Activated T-helper 2 cell treated with anti-CD3 and anti-CD28 coated beads, Interferon-gamma antibody, Interleukin-2, Interleukin-4, amounts not matched to agents 10 μg/mL and 5 μg/mL and 100 μg/mL, durations not matched to agents 14 hours and 24 hours and 36 hours (primary cell): ENCODE data around the gene ABCC2. TPM values are rescaled to one million over a fixed set of nuclear protein-coding genes. Genes with fewer than 3 reads are reported as not detected.

Experiments used
- DNase-seq: peaks from one replicate; pipeline ENCODE4 v3.0.0; 2021; ENCODE audit warnings: low spot score
- H3K27ac Mint-ChIP-seq: one replicate; pipeline ENCODE4 v1.8.0; 2021; ENCODE audit warnings: mixed read lengths
- H3K27me3 Mint-ChIP-seq: one replicate; pipeline ENCODE4 v1.8.0; 2021; ENCODE audit warnings: low read depth, mixed read lengths
- H3K36me3 Mint-ChIP-seq: one replicate; pipeline ENCODE4 v1.8.0; 2021; ENCODE audit warnings: low read depth, mixed read lengths
- H3K4me1 Mint-ChIP-seq: one replicate; pipeline ENCODE4 v1.8.0; 2021; ENCODE audit warnings: low read depth, mixed read lengths
- H3K4me3 Mint-ChIP-seq: one replicate; pipeline ENCODE4 v1.8.0; 2021; ENCODE audit warnings: low read depth, mild to moderate bottlenecking, moderate library complexity, mixed read lengths
- H3K9me3 Mint-ChIP-seq: one replicate; pipeline ENCODE4 v1.8.0; 2021; ENCODE audit warnings: mixed read lengths
- intact Hi-C: fragments of 100-400 bp; cut with micrococcal nuclease; formaldehyde crosslinking; loops from one replicate; pipeline ENCODE4 v1.15.1; 2023
- total RNA-seq: library from RNA; stranded (reverse); gene quantifications from 2 replicates; pipeline ENCODE4 v1.2.3, GENCODE V29; 2022

ABCC2 gene
- total RNA-seq, 1 donor from 2014 or later, result 0.87 TPM

- DNase-seq, result no peak
- Mint-ChIP-seq H3K27ac (no peak overlapping the region), H3K9me3 (no peaks in the 10 kb centered on the region), H3K4me1 (no peaks in the 10 kb centered on the region), H3K27me3 (peaks cover 5% of the 10 kb centered on the region), H3K4me3 (no peak overlapping the region), H3K36me3 (no peaks in the 10 kb centered on the region)
- intact Hi-C loops, result no loop called here
Measured at GRCh38 chr10:99781734-99782429, 558 bp upstream of the ABCC2 start.

GRCh38 chr10:99784016-99784726, 1.7 kb downstream of the ABCC2 start:
- Mint-ChIP-seq H3K36me3 (no peaks in the 10 kb centered on the region), H3K4me3 (no peak overlapping the region), H3K27me3 (no peaks in the 10 kb centered on the region), H3K27ac (no peak overlapping the region), H3K4me1 (no peaks in the 10 kb centered on the region), H3K9me3 (no peaks in the 10 kb centered on the region)
- no peak for DNase-seq
- intact Hi-C loops, result no loop called here

- no peak overlapping the region for H3K4me3 Mint-ChIP-seq
- no peaks in the 10 kb centered on the region for H3K27me3 Mint-ChIP-seq
- intact Hi-C loops, result no loop called here
- H3K27ac Mint-ChIP-seq, result no peak overlapping the region
- no peaks in the 10 kb centered on the region for H3K9me3 Mint-ChIP-seq
- H3K36me3 Mint-ChIP-seq, result no peaks in the 10 kb centered on the region
- no peak for DNase-seq
- no peaks in the 10 kb centered on the region for H3K4me1 Mint-ChIP-seq
Measured at GRCh38 chr10:99784727-99785441, 2.4 kb downstream of the ABCC2 start.

- intact Hi-C loops, result no loop called here
- H3K36me3 Mint-ChIP-seq, result no peaks in the 10 kb centered on the region
- no peak overlapping the region for H3K4me3 Mint-ChIP-seq
- no peaks in the 10 kb centered on the region for H3K4me1 Mint-ChIP-seq
- peaks cover under 1% of the 10 kb centered on the region for H3K27me3 Mint-ChIP-seq
- DNase-seq, result no peak
- H3K9me3 Mint-ChIP-seq, result no peaks in the 10 kb centered on the region
- H3K27ac Mint-ChIP-seq, result no peak overlapping the region
Measured at GRCh38 chr10:99785646-99786045, 3.2 kb downstream of the ABCC2 start.

- no peak overlapping the region for H3K4me3 Mint-ChIP-seq
- no peaks in the 10 kb centered on the region for H3K36me3 Mint-ChIP-seq
- peaks cover 1% of the 10 kb centered on the region for H3K27me3 Mint-ChIP-seq
- no peaks in the 10 kb centered on the region for H3K4me1 Mint-ChIP-seq
- intact Hi-C loops, result no loop called here
- no peak overlapping the region for H3K27ac Mint-ChIP-seq
- DNase-seq, result no peak
- H3K9me3 Mint-ChIP-seq, result no peaks in the 10 kb centered on the region
Measured at GRCh38 chr10:99787311-99787710, 4.9 kb downstream of the ABCC2 start.

GRCh38 chr10:99787782-99788445, 5.5 kb downstream of the ABCC2 start:
- Mint-ChIP-seq H3K36me3 (no peaks in the 10 kb centered on the region), H3K27me3 (peaks cover 1% of the 10 kb centered on the region), H3K4me3 (no peak overlapping the region), H3K4me1 (no peaks in the 10 kb centered on the region), H3K9me3 (no peaks in the 10 kb centered on the region), H3K27ac (no peak overlapping the region)
- no peak for DNase-seq
- intact Hi-C loops, result no loop called here

GRCh38 chr10:99788598-99789256, 6.3 kb downstream of the ABCC2 start:
- no peaks in the 10 kb centered on the region for H3K9me3 Mint-ChIP-seq
- no peaks in the 10 kb centered on the region for H3K36me3 Mint-ChIP-seq
- peaks cover 1% of the 10 kb centered on the region for H3K27me3 Mint-ChIP-seq
- intact Hi-C loops, result no loop called here
- DNase-seq, result no peak
- no peak overlapping the region for H3K4me3 Mint-ChIP-seq
- no peaks in the 10 kb centered on the region for H3K4me1 Mint-ChIP-seq
- H3K27ac Mint-ChIP-seq, result no peak overlapping the region

GRCh38 chr10:99791831-99792230, 9.4 kb downstream of the ABCC2 start:
- Mint-ChIP-seq H3K9me3 (no peaks in the 10 kb centered on the region), H3K4me3 (no peak overlapping the region), H3K36me3 (no peaks in the 10 kb centered on the region), H3K27ac (no peak overlapping the region), H3K27me3 (peaks cover 1% of the 10 kb centered on the region), H3K4me1 (no peaks in the 10 kb centered on the region)
- intact Hi-C loops, result no loop called here
- DNase-seq, result no peak

GRCh38 chr10:99793819-99794218, 11.4 kb downstream of the ABCC2 start:
- Mint-ChIP-seq H3K4me3 (no peak overlapping the region), H3K36me3 (no peaks in the 10 kb centered on the region), H3K9me3 (no peaks in the 10 kb centered on the region), H3K27ac (no peak overlapping the region), H3K4me1 (no peaks in the 10 kb centered on the region), H3K27me3 (peaks cover 1% of the 10 kb centered on the region)
- intact Hi-C loops, result no loop called here
- no peak for DNase-seq

- DNase-seq, result no peak
- H3K4me1 Mint-ChIP-seq, result no peaks in the 10 kb centered on the region
- H3K36me3 Mint-ChIP-seq, result no peaks in the 10 kb centered on the region
- no peaks in the 10 kb centered on the region for H3K27me3 Mint-ChIP-seq
- intact Hi-C loops, result no loop called here
- H3K27ac Mint-ChIP-seq, result no peak overlapping the region
- no peaks in the 10 kb centered on the region for H3K9me3 Mint-ChIP-seq
- H3K4me3 Mint-ChIP-seq, result no peak overlapping the region
Measured at GRCh38 chr10:99796928-99797327, 14.5 kb downstream of the ABCC2 start.

GRCh38 chr10:99798031-99798430, 15.6 kb downstream of the ABCC2 start:
- Mint-ChIP-seq H3K27ac (no peak overlapping the region), H3K27me3 (no peaks in the 10 kb centered on the region), H3K4me3 (no peak overlapping the region), H3K36me3 (no peaks in the 10 kb centered on the region), H3K9me3 (no peaks in the 10 kb centered on the region), H3K4me1 (no peaks in the 10 kb centered on the region)
- intact Hi-C loops, result no loop called here
- DNase-seq, result no peak

- H3K9me3 Mint-ChIP-seq, result no peaks in the 10 kb centered on the region
- intact Hi-C loops, result no loop called here
- H3K4me1 Mint-ChIP-seq, result no peaks in the 10 kb centered on the region
- no peaks in the 10 kb centered on the region for H3K36me3 Mint-ChIP-seq
- H3K27me3 Mint-ChIP-seq, result no peaks in the 10 kb centered on the region
- no peak overlapping the region for H3K4me3 Mint-ChIP-seq
- no peak overlapping the region for H3K27ac Mint-ChIP-seq
- DNase-seq, result no peak
Measured at GRCh38 chr10:99798920-99799319, 16.5 kb downstream of the ABCC2 start.
